ENCODE data around the gene AMIGO3.
A peak's percentile ranks its signal among the peaks of the same experiment; 100 is the strongest.

The AMIGO3 gene

GRCh38 chr3:49668861-49669260, 50.6 kb downstream of the AMIGO3 start:
- Histone ChIP-seq H3K36me3 (ENCODE audit: control insufficient read depth, insufficient read depth, low read length) (no peaks in the 10 kb centered on the region), H3K4me3 (replicated peaks; ENCODE audit: low read depth, low read length) (no peak overlapping the region), H3K27me3 (replicated peaks; ENCODE audit: control insufficient read depth, insufficient read depth, low read length) (no peaks in the 10 kb centered on the region)
- no peak for DNase-seq (ENCODE audit: extremely low read depth, insufficient read length)
- no peak for TF ChIP-seq CTCF (IDR thresholded peaks at IDR 0.05; ENCODE audit: insufficient read depth, low read length, poor library complexity, severe bottlenecking)

- no peaks in the 10 kb centered on the region for H3K27me3 ChIP-seq (replicated peaks; ENCODE audit: control insufficient read depth, insufficient read depth, low read length)
- H3K4me3 ChIP-seq (replicated peaks; ENCODE audit: low read depth, low read length), result no peak overlapping the region
- DNase-seq (ENCODE audit: extremely low read depth, insufficient read length), result no peak
- TF ChIP-seq CTCF (IDR thresholded peaks at IDR 0.05; ENCODE audit: insufficient read depth, low read length, poor library complexity, severe bottlenecking), result peak; percentile 3
- H3K36me3 ChIP-seq (ENCODE audit: control insufficient read depth, insufficient read depth, low read length), result no peaks in the 10 kb centered on the region
Measured at GRCh38 chr3:49668414-49668797, 51.1 kb downstream of the AMIGO3 start.

GRCh38 chr3:49667701-49668413, 51.6 kb downstream of the AMIGO3 start:
- no peak for TF ChIP-seq CTCF (IDR thresholded peaks at IDR 0.05; ENCODE audit: insufficient read depth, low read length, poor library complexity, severe bottlenecking)
- Histone ChIP-seq H3K4me3 (replicated peaks; ENCODE audit: low read depth, low read length) (no peak overlapping the region), H3K27me3 (replicated peaks; ENCODE audit: control insufficient read depth, insufficient read depth, low read length) (no peaks in the 10 kb centered on the region), H3K36me3 (ENCODE audit: control insufficient read depth, insufficient read depth, low read length) (no peaks in the 10 kb centered on the region)
- DNase-seq (ENCODE audit: extremely low read depth, insufficient read length), result no peak

Data from GM06990 (cell line).